HCT116 (cell line): Measurements from ENCODE around the gene RPL18A.

Source experiments
- CTCF ChIP-seq, 3 experiments: fragments of 200-600 bp in 1 of 3; sonication (generic) in 1 of 3; IDR thresholded peaks in 2 of 3; conservative IDR thresholded peaks in 1 of 3; 2 replicates each; pipeline ENCODE4 v1.5.1; 2012 to 2017; ENCODE audit warnings: low read depth in 2 of 3, low read length in 2 of 3, antibody characterized with exemption in 1 of 3, borderline replicate concordance in 1 of 3, control low read depth in 1 of 3, mild to moderate bottlenecking in 1 of 3, mixed read lengths in 1 of 3, mixed run types in 1 of 3, moderate library complexity in 1 of 3; ENCODE audit not compliant: insufficient read depth in 1 of 3
- EZH2 ChIP-seq: fragments of 200-600 bp; sonication (generic); IDR thresholded peaks from 2 replicates; pipeline ENCODE4 v1.6.1; 2017; ENCODE audit warnings: antibody characterized with exemption, mixed run types
- TF ChIP-seq, protein P1 (sequence below): IDR thresholded peaks from 2 replicates; pipeline ENCODE4 v1.6.1; 2012; ENCODE audit warnings: low read depth

GRCh38 chr19:17866964-17867486 is 7.3 kb downstream of the RPL18A start:
- TF ChIP-seq CTCF (IDR thresholded peaks at IDR 0.05 in 2 of 3, conservative IDR thresholded peaks at IDR 0.05 in 1 of 3; ENCODE audit: borderline replicate concordance in 1 of 3, insufficient read depth in 1 of 3, low read depth in 2 of 3, low read length in 2 of 3) (no peak), EZH2 (no peak)
- TF ChIP-seq, protein P1, sequence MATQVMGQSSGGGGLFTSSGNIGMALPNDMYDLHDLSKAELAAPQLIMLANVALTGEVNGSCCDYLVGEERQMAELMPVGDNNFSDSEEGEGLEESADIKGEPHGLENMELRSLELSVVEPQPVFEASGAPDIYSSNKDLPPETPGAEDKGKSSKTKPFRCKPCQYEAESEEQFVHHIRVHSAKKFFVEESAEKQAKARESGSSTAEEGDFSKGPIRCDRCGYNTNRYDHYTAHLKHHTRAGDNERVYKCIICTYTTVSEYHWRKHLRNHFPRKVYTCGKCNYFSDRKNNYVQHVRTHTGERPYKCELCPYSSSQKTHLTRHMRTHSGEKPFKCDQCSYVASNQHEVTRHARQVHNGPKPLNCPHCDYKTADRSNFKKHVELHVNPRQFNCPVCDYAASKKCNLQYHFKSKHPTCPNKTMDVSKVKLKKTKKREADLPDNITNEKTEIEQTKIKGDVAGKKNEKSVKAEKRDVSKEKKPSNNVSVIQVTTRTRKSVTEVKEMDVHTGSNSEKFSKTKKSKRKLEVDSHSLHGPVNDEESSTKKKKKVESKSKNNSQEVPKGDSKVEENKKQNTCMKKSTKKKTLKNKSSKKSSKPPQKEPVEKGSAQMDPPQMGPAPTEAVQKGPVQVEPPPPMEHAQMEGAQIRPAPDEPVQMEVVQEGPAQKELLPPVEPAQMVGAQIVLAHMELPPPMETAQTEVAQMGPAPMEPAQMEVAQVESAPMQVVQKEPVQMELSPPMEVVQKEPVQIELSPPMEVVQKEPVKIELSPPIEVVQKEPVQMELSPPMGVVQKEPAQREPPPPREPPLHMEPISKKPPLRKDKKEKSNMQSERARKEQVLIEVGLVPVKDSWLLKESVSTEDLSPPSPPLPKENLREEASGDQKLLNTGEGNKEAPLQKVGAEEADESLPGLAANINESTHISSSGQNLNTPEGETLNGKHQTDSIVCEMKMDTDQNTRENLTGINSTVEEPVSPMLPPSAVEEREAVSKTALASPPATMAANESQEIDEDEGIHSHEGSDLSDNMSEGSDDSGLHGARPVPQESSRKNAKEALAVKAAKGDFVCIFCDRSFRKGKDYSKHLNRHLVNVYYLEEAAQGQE = no peak
